ENCODE measurements around the gene GAGE12D.
"Not testable (repeated sequence)": the region's sequence is repeated elsewhere in the genome, so short reads cannot be mapped to it uniquely, and the experiment has no call there.

The GAGE12D gene

GRCh38 chrX:49541433-49541832 lies at the start of gene GAGE12D:
GAGE12D (plus strand) TSS chrX:49541733; CDS start chrX:49542888, 1,155 bp downstream.
- not testable (repeated sequence) for H3K9me3 ChIP-seq (ENCODE audit: control insufficient read depth in 1 of 2, low read length in 2 of 2); H3K36me3 ChIP-seq (ENCODE audit: control insufficient read depth in 1 of 2, insufficient read depth in 2 of 2, low read length in 2 of 2); H3K4me3 ChIP-seq (ENCODE audit: low read depth in 1 of 2, low read length in 2 of 2); H3K27ac ChIP-seq (ENCODE audit: low read length); H3K27me3 ChIP-seq (ENCODE audit: low read depth, low read length); H3K4me1 ChIP-seq (ENCODE audit: control insufficient read depth in 1 of 2, insufficient read depth in 2 of 2, low read length in 2 of 2)

- not testable (repeated sequence) for H3K9me3 ChIP-seq (ENCODE audit: control insufficient read depth in 1 of 2, low read length in 2 of 2); H3K4me3 ChIP-seq (ENCODE audit: low read depth in 1 of 2, low read length in 2 of 2); H3K36me3 ChIP-seq (ENCODE audit: control insufficient read depth in 1 of 2, insufficient read depth in 2 of 2, low read length in 2 of 2); H3K27me3 ChIP-seq (ENCODE audit: low read depth, low read length); H3K27ac ChIP-seq (ENCODE audit: low read length); H3K4me1 ChIP-seq (ENCODE audit: control insufficient read depth in 1 of 2, insufficient read depth in 2 of 2, low read length in 2 of 2)
Measured at GRCh38 chrX:49531877-49532276, 9.7 kb upstream of the GAGE12D start, which contains the start of gene GAGE12C. GAGE12C (plus strand) TSS chrX:49532177; CDS start chrX:49533332, 1,155 bp downstream.

GRCh38 chrX:49550989-49551388 lies 9.5 kb downstream of the GAGE12D start, which contains the start of gene GAGE12E:
GAGE12E (plus strand) TSS chrX:49551289; CDS start chrX:49552444, 1,155 bp downstream.
- H3K27ac ChIP-seq (ENCODE audit: low read length); H3K4me3 ChIP-seq (ENCODE audit: low read depth in 1 of 2, low read length in 2 of 2); H3K27me3 ChIP-seq (ENCODE audit: low read depth, low read length); H3K4me1 ChIP-seq (ENCODE audit: control insufficient read depth in 1 of 2, insufficient read depth in 2 of 2, low read length in 2 of 2); H3K9me3 ChIP-seq (ENCODE audit: control insufficient read depth in 1 of 2, low read length in 2 of 2); H3K36me3 ChIP-seq (ENCODE audit: control insufficient read depth in 1 of 2, insufficient read depth in 2 of 2, low read length in 2 of 2): not testable (repeated sequence)

GRCh38 chrX:49560542-49560941 lies 19.0 kb downstream of the GAGE12D start, which contains the start of gene GAGE12F:
GAGE12F (plus strand) TSS chrX:49560842; CDS start chrX:49561997, 1,155 bp downstream.
- H3K36me3 ChIP-seq (ENCODE audit: control insufficient read depth in 1 of 2, insufficient read depth in 2 of 2, low read length in 2 of 2); H3K4me3 ChIP-seq (ENCODE audit: low read depth in 1 of 2, low read length in 2 of 2); H3K9me3 ChIP-seq (ENCODE audit: control insufficient read depth in 1 of 2, low read length in 2 of 2); H3K27ac ChIP-seq (ENCODE audit: low read length); H3K4me1 ChIP-seq (ENCODE audit: control insufficient read depth in 1 of 2, insufficient read depth in 2 of 2, low read length in 2 of 2); H3K27me3 ChIP-seq (ENCODE audit: low read depth, low read length): not testable (repeated sequence)

- not testable (repeated sequence) for H3K27me3 ChIP-seq (ENCODE audit: low read depth, low read length); H3K4me1 ChIP-seq (ENCODE audit: control insufficient read depth in 1 of 2, insufficient read depth in 2 of 2, low read length in 2 of 2); H3K4me3 ChIP-seq (ENCODE audit: low read depth in 1 of 2, low read length in 2 of 2); H3K9me3 ChIP-seq (ENCODE audit: control insufficient read depth in 1 of 2, low read length in 2 of 2); H3K27ac ChIP-seq (ENCODE audit: low read length); H3K36me3 ChIP-seq (ENCODE audit: control insufficient read depth in 1 of 2, insufficient read depth in 2 of 2, low read length in 2 of 2)
Measured at GRCh38 chrX:49568728-49569127, 27.2 kb downstream of the GAGE12D start.

- not testable (repeated sequence) for H3K4me1 ChIP-seq (ENCODE audit: control insufficient read depth in 1 of 2, insufficient read depth in 2 of 2, low read length in 2 of 2); H3K36me3 ChIP-seq (ENCODE audit: control insufficient read depth in 1 of 2, insufficient read depth in 2 of 2, low read length in 2 of 2); H3K27ac ChIP-seq (ENCODE audit: low read length); H3K27me3 ChIP-seq (ENCODE audit: low read depth, low read length); H3K4me3 ChIP-seq (ENCODE audit: low read depth in 1 of 2, low read length in 2 of 2); H3K9me3 ChIP-seq (ENCODE audit: control insufficient read depth in 1 of 2, low read length in 2 of 2)
Measured at GRCh38 chrX:49569152-49569551, 27.6 kb downstream of the GAGE12D start.

- not testable (repeated sequence) for H3K4me1 ChIP-seq (ENCODE audit: control insufficient read depth in 1 of 2, insufficient read depth in 2 of 2, low read length in 2 of 2); H3K36me3 ChIP-seq (ENCODE audit: control insufficient read depth in 1 of 2, insufficient read depth in 2 of 2, low read length in 2 of 2); H3K9me3 ChIP-seq (ENCODE audit: control insufficient read depth in 1 of 2, low read length in 2 of 2); H3K27ac ChIP-seq (ENCODE audit: low read length); H3K27me3 ChIP-seq (ENCODE audit: low read depth, low read length); H3K4me3 ChIP-seq (ENCODE audit: low read depth in 1 of 2, low read length in 2 of 2)
Measured at GRCh38 chrX:49570100-49570499, 28.6 kb downstream of the GAGE12D start, which contains the start of gene GAGE12G. GAGE12G (plus strand) TSS chrX:49570400; CDS start chrX:49571555, 1,155 bp downstream.

GRCh38 chrX:49579649-49580048 lies 38.1 kb downstream of the GAGE12D start, which contains the start of gene GAGE12H:
GAGE12H (plus strand) TSS chrX:49579949; CDS start chrX:49581104, 1,155 bp downstream.
- H3K27me3 ChIP-seq (ENCODE audit: low read depth, low read length); H3K4me3 ChIP-seq (ENCODE audit: low read depth in 1 of 2, low read length in 2 of 2); H3K27ac ChIP-seq (ENCODE audit: low read length); H3K36me3 ChIP-seq (ENCODE audit: control insufficient read depth in 1 of 2, insufficient read depth in 2 of 2, low read length in 2 of 2); H3K9me3 ChIP-seq (ENCODE audit: control insufficient read depth in 1 of 2, low read length in 2 of 2); H3K4me1 ChIP-seq (ENCODE audit: control insufficient read depth in 1 of 2, insufficient read depth in 2 of 2, low read length in 2 of 2): not testable (repeated sequence)

- not testable (repeated sequence) for H3K4me1 ChIP-seq (ENCODE audit: control insufficient read depth in 1 of 2, insufficient read depth in 2 of 2, low read length in 2 of 2); H3K4me3 ChIP-seq (ENCODE audit: low read depth in 1 of 2, low read length in 2 of 2); H3K36me3 ChIP-seq (ENCODE audit: control insufficient read depth in 1 of 2, insufficient read depth in 2 of 2, low read length in 2 of 2); H3K9me3 ChIP-seq (ENCODE audit: control insufficient read depth in 1 of 2, low read length in 2 of 2); H3K27me3 ChIP-seq (ENCODE audit: low read depth, low read length); H3K27ac ChIP-seq (ENCODE audit: low read length)
Measured at GRCh38 chrX:49589196-49589595, 47.7 kb downstream of the GAGE12D start, which contains the start of gene GAGE2A. GAGE2A (plus strand) TSS chrX:49589496; CDS start chrX:49590651, 1,155 bp downstream.

- H3K36me3 ChIP-seq (ENCODE audit: control insufficient read depth in 1 of 2, insufficient read depth in 2 of 2, low read length in 2 of 2); H3K9me3 ChIP-seq (ENCODE audit: control insufficient read depth in 1 of 2, low read length in 2 of 2); H3K4me1 ChIP-seq (ENCODE audit: control insufficient read depth in 1 of 2, insufficient read depth in 2 of 2, low read length in 2 of 2); H3K27ac ChIP-seq (ENCODE audit: low read length); H3K27me3 ChIP-seq (ENCODE audit: low read depth, low read length); H3K4me3 ChIP-seq (ENCODE audit: low read depth in 1 of 2, low read length in 2 of 2): not testable (repeated sequence)
Measured at GRCh38 chrX:49589769-49590478, 48.4 kb downstream of the GAGE12D start.

GRCh38 chrX:49590488-49590887 lies 49.0 kb downstream of the GAGE12D start:
- H3K9me3 ChIP-seq (ENCODE audit: control insufficient read depth in 1 of 2, low read length in 2 of 2); H3K4me1 ChIP-seq (ENCODE audit: control insufficient read depth in 1 of 2, insufficient read depth in 2 of 2, low read length in 2 of 2); H3K27ac ChIP-seq (ENCODE audit: low read length); H3K27me3 ChIP-seq (ENCODE audit: low read depth, low read length); H3K36me3 ChIP-seq (ENCODE audit: control insufficient read depth in 1 of 2, insufficient read depth in 2 of 2, low read length in 2 of 2); H3K4me3 ChIP-seq (ENCODE audit: low read depth in 1 of 2, low read length in 2 of 2): not testable (repeated sequence)

Data from muscle layer of duodenum (tissue), 2 donors.